ENCODE results near the gene ZNF236.
A peak's percentile ranks its signal among the peaks of the same experiment; 100 is the strongest.

ZNF236 gene

DNA sequence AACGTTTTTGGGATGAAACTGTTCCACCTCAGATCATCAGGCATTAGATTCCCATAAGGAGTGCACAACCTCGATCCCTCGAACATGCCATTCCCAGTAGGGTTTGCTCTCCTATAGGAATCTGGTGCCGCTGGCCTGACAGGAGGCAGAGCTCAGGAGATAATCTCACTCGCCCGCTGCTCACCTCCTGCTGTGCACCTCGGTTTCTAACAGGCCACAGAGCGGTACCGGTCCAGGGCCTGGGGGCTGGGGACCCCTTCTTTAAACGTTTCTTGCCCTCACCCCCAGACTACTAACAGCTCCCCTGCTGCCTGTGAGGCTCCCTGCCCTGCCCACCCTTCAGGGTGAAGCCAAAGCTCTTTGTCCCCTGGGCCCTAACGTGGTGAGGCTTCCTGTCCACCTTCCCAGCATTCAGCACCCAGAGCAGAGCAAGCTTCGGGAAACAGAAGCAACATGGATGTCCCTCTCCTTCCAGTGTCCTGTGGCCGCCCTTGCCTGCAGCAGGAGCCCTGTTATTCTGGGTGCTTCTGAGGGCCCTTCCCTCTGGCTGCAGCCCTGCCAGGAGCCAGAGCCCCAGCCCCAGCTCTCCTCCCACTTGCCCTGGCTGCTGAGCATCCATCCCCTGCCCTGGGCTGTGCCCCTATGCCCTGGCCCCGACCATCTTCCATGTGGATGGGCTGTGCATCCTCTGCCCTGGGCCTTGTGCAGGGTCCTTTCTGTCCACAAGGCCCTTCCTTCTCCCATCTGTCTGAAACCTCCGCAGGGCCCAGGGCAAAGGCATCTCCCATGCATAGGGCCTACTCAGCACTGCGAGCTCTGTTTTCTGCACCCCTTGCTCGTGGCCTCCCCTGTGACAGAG, 170.1 kb downstream of the ZNF236 start:
- no peak for DNase-seq

DNA sequence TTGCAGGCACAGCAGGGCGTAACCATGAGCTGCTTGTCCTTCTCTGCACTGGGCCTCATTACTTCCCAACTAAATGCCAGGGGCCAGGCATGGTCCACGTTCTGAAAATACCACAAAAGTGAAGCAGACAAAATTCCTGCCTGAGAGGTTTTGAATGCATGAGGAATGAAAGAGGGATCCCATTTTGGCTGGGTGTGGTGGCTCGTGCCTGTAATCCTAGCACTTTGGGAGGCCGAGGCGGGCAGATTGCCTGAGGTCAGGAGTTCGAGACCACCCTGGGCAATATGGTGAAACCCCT, 170.7 kb downstream of the ZNF236 start:
- no peak for DNase-seq

DNA sequence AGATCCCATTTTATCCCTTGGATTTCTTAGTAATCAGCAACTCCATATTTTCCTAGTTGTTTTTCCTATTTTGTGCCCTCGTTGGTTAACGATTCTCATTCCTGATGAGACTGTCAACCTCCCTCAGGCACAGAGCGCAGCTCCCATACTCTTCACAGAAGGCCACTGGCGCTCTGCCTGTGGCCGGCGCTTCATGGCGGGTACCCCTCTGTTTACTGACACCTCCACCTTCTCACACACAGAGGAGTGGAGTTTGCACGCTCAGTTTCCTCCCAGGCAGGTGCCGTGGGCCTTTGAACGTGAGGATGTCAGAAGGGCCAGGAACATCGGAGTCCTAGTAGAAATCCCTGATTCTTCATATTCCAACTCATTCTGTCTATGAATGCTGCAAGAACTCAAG, 171.2 kb downstream of the ZNF236 start:
- no peak for DNase-seq

DNA sequence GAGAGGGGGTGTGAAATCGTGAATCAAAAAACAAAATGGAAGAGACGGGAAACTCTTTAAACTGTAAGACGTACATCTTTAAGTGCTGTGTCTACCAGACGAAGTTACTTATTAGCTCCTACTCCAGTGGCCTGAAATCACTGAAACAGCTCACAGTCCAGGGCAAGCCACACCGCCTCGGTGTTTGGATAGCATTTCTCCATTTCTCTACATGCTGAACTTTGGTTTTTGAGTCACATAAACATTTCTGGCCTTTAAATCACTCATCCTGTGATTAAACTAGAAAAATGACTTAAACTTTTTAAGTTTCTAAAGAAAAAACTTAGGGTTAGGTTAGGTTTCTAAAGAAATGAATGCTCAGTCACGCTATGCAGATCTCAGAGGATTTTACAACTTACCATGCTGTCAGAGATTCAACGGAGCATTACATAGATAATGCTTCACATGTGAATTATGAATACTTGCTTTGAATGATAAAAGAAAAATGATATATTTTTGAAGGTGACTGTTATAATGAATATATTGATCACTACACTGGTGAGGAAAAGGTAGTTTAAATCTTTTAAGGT, 171.8 kb downstream of the ZNF236 start:
- no peak for DNase-seq

DNA sequence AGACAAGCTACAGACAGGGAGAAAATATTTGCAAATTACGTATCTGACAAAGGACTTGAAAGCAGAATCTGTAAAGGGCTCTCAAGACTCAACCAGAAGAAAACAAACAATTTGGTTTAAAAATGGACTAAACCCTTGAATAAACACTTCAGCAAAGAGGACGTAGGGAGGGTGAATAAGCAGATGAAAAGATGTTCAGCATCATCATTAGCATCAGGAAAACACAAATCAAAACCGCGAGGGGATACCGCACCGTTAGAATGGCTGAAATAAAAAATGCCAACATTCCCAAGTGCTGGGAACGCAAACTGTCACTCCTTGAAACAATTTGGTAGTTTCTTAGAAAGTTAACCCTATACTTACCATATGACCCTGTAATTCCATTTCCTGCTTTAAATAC, 173.5 kb downstream of the ZNF236 start:
- no peak for DNase-seq

DNA sequence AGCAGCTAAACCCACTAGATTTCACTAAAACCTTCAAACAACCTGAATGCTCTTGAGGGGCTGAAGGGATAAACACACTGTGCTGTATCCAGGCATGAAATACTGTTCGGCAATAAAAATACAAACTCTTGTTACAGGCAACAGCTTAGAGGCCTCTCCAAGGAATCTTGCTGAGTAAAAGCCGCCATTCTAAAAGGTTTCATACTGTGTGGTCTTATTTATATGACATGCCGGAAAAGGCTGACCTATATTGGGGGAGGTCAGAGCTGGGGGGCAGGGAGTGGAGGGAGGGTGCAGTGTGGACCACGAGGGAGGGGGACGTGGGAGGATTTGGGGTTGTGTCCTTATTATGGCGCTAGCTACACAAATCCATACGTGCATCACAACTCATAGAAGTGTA, 174.1 kb downstream of the ZNF236 start:
- DNase-seq: no peak

DNA sequence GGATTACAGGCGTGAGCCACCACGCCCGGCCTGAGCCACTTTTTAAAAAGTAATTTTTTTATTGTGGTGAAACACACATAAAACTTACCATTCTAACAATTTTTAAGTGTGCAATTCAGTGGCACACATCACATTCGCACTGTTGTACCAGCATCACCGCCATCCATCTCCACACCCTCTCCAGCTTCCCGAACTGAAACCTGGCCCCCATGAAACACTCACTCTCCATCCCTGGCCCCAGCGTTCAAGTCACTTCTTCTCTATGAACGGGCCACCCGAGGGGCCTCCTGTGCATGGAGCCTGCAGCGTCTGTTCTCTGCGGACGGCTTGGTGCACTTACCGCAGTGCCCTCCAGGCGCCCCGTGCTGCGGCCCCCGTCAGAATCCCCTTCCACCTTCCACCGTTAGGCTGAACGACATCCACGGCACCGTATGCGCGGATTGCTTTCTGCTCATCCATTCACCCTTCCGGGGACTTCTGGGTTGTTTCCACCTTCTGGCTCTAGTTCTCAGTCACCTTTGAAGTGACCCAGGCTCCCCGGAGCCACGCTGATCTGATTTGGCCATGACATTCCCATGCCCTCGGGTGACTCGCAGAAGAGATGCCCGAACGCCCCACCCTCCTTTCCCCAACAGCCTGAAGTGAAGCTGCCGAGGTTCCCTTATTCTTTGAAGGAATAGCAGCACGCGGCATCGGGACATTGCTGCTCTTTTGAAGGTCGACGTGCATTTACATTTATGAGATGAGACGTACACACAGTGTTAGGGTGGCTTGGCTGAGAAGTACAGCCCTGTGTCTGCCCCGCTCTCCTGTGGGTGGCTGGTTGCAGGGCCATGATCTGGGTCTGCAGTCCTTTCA, 175.8 kb downstream of the ZNF236 start:
- DNase-seq: no peak

DNA sequence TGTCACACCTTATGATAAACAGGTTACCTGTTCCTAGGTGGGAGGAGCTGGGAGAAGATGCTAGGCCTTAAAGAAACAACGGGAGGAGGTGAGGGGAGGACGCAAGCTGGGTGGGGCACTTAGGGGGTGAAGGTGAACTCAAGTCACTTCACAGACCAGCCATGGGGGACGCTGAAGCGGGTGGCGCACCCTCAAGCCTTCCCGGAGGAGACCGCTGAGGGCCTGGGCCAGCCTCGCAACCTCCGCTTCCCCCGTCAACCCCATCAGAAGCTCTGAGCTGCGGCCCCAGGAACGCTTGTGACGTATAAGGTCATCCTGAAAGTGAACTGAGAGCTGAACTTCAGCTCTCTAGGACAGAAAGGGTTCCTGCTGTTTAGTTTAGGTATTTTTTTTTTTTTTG, 176.7 kb downstream of the ZNF236 start:
- DNase-seq: no peak

DNA sequence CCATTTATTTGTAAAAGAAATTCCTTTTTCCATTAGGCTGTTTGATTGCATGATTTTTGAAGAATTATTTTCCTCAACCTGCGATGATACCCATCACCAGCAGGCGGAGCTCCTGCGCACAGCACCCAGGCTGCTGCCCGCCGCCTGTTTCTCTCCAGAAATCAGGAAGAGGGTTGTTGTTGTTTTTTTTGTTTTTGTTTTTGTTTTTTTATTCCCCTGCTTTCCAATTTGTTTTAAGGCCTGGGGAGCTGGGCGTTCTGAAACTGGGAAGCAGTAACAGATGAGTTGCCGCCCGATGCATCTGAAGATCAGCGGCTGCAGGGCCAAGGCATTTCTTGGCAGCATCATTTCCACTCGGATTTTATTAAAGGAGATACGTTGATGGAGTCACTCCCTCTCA, 178.2 kb downstream of the ZNF236 start:
- peak; percentile 26 to 29 for DNase-seq

DNA sequence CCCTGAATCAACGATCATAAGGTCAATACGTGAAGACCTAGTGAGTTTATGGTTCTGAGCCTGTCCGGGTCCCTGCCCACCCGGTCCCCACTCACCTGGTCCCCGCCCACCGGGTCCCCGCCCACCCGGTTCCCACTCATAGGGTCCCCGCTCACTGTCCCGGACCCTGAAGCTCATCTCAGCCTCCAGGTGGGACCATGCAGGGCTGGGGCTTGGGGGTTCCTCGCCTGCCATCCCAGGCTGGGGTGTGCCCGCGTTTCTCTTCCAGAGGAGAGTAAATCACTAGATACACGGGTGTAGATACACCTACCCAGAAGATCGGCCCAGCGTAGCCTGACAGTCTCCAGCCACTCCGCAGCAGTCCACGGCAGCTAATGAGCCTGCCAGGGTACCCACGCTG, 178.7 kb downstream of the ZNF236 start:
- no peak for DNase-seq

DNA sequence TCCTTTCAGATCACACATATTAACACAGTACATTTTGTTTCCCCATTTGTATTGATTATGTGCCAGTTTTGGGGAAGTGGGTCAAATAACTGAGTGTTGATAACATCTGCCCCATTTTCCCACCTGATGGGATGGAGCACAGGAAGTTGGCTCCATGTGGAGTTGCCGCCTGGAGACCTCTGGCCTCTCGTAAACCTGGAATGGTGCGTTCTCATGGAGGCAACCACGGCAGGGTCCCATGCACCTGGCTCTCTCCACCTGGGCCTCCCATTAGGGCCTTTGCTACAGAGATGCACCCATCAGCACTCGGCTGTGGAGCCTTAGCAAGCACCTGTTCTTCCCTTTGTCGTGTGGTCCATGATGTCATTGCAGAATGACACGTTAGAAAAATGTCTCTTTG, 179.6 kb downstream of the ZNF236 start:
- peak in 1 of 2 experiments; percentile 25 for DNase-seq

DNA sequence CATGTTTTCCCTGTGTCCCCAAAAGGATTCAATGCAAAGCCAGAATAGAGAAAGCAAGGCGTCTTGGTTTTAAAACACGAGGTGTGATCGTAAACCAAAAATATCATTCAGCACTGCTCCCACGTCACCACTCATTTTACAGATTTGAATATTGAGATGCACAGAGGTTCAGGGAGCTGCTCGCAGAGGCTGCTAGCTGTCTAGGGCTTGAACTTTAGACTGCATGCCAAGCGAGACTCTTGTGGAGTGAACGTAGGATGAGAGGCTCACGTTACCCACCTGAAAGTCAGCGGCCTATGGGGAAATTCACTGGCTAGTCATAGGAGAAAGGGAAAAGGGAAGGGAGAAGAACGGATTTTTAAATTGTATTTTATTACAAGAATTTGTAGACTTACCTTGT, 180.1 kb downstream of the ZNF236 start:
- no peak for DNase-seq

DNA sequence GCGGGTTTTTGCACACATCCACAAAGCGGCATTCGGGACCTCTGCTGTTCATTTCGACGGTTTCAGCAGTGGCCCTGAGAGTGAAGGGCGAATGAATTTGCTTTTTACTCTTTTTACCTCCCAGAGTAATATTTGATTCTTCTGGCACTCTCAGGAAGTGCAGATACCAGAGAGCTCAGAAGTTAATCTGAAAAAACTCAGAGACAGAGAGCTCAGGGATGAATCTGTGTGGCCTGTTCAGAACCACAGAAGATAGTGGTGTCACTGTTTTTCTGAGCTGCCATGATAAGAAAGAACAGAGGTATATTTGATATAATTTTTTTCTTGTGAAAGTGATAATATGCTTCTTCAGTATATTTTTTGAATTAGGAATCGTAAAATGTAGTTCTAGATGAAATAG, 181.0 kb downstream of the ZNF236 start:
- DNase-seq: no peak

DNA sequence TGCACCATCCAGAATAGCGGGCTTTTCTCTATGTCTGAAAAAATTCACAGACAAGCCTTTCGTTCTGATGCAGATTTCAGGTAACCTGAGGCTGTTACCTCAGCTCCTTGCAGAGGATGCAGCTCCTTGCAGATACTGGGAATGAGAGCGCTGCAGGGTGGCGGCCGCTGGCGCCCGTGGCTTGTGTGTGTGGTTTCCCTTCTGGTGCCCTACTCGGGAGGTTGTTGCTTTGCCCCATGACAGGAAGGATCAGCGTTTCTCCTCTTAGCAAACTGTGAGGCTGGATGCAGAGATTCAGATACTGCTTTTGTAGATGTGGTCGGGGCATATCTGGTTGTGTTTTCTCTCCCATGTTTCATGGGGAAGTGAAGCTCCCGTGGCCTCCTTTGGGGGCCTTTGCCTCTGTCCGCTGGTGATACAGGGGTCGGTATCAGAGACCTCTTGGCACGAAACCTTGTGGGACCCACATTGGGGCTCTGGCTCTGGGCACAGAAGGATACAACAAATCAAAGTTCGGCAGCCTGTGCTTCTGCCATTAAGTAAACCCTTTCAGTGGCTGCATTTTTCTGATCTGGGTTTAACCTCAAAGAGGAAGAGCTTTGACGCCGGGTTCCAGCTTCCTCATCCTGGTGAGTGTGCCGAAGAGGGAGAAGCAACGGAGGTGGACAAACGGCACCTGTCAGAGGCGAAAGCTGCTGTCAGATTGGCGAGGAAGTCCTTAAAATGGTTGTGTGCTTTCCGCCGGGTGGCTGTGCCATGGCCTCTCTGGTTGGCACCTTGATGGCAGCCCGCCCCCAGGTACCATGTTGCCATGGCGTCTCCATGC, 182.4 kb downstream of the ZNF236 start:
- DNase-seq: no peak

DNA sequence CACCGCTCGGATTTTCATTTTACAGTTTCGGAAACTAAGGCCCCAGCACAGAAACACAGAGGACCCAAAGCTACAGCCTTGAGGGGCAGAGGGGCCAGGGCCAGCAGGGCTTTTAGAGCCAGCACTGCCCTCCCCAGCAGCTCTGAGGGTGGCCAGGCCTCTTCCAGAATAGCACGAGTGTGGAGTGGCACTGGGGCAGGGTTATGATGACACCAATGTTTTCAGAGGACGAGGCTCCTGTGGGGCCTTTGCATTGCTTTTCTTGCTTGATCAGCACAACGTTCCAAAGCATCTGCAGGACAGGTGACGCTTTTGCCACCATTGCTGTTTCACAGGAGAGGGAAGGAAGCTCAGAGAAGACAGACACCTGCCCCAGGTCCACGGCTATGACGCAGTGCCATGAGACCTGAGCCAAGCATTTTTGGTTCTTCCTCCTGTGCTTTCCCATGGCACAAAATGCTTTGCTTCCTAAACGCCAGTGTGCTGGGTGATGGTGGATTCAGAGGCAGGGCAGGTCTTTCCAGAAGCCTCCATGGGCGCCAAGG, 183.4 kb downstream of the ZNF236 start:
- no peak for DNase-seq

DNA sequence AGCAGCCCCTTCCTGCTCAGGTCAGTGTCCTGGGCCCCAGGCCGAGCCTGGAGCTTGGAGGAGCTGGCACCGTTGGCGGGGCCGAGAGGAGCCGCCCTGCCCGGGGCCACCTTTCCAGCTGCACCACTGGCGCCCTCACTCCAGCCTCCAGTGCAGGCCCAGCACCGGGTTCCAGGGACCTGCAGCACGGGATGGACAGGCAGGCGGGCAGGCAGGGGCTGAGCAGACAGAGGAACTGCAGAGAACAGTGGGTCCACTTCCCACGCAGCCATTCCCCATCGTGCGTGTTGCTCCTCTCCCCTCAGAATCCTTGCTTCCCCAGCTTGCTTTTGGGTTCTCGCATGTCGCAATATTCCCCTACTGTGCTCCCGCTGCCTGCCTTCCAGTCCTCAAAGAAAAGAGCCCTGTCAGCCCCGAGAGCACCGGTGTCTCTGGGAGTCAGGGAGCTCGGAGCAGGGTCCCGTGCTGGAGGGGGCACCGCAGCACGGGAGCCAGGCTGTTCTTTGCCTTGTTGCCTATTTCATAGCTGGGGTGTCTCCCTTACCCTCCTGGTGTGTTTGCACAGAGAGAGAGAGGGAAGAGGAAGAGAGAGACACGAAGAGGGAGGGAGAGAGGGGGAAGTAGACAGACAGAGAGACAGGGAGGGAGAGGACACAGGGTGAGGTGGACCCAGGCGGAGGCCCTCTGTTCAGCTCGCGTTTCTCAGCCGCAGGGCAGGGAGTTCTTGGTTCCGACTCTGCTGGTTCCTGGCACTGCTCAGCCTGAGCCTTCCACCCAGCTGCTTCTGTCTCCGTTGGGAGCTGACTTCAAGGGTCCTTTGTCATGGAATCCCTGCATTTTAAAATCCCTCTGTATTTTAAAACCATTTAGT, 184.2 kb downstream of the ZNF236 start:
- DNase-seq: no peak

DNA sequence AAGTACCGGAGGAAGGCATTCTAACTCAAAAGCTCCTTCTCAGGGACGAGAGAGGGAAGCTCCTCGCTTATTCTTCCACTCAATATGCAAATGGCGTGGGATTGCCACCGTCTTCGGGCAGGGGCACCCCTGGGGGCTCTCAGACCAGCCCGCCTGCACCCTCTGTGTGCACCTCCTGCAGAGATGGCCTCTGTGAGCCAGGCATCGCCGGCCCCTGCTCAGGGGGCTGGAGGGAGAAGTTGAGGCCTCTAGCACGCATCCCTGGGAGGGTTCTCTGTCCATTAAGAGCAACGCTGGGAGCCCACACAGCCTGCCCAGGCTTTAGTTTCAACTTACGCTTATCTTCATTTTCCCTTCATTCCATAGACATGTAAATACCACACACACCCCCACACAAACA, 184.9 kb downstream of the ZNF236 start:
- DNase-seq: no peak

DNA sequence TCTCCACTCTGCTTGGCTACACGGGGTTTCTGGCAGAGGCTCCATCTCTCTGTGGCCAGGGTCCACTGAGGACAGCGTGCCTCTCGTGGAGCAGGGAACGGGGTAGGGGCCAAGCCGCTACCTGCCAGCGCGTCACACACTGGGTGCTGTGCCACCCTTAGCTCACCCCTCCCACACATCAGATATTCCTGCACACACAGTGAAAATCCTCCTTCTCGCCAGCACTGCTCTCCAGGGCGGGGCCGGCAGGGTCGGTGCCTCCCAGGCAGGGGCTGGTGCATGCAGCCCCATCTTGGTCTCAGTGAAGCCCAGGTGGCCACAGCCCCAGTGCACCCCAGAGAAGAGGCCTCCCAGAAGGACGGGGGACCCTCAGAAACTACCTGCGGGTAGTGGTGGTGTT, 185.6 kb downstream of the ZNF236 start:
- DNase-seq: no peak

DNA sequence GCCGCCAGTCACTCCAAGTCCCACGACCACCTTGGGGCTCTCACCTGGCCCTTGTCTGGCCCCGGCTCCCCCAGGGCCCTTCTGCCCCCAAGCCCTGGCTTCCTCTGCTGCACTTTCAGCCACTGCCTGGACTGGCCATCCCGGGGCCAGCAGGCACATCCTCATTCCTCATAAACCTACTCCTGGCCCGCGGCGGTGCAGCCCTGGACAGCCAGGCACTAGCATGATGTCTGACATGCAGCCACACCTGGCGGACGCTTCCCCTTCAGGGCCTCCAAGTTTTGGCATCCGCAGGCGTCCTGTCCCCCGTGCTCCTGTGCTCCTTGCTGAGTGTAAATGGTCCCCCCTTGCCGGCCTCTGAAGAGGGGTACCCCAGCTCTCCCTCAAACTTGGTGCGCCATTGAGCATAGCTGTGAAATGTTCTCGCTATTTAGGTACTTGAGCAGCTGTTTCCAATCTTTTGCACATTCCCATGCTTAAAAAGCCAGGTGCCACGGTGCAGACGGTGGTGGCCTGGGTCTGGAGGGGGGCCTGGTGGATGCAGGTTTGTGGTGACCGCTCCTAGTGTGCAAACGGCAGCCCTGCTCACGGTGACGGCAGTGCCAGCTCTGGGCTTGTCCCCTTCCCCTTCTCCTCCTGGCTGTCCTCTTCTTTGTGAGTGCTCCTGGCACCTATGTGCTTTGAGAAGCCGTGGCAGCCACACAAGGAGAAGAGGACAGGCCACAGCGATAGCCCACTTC, 186.4 kb downstream of the ZNF236 start:
- DNase-seq: no peak

DNA sequence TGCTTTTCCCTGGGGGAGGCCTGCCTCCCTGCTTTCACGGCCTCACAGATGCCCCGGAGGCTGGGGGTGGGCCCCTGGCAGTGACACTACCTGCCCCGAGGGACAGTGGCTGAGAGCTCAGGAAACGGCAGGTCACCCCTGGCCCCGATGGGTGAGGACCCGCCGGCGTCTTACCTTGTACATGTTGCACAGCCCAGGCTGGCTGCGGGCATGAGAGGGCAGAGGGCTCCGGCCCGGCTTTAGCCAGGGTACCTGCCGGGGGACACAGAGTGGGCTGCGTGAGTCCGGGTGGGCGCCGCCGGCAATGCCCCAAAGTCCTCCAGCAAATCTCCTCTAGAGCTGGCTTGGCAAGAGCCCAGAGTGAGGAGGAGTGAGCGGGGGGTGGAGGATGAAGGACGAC, 187.3 kb downstream of the ZNF236 start:
- DNase-seq: no peak

DNA sequence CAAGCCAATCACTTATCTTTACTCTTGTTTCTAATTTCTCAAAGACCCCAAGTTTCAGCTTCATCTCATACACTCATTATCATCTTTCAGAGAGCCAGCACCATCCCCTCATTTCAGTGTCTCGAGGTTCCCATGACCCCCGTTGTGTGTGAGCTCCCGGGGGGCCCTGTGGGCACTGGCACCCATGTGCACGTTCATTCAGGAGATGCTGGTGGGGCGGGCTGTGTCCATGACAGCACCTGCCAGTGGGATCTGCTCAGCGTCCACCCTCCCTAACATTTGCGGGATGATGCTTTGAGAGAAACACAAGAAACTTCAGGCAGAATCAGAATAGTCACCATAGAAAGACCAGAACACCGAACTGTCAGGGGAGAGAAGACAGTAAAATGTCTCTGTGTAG, 189.8 kb downstream of the ZNF236 start:
- DNase-seq: no peak

All from NCI-H2081 (cell line).